GM12878 (cell line): ENCODE data around the gene UGT1A6.

Source experiments
- CBFB ChIP-seq: IDR thresholded peaks from 2 replicates; pipeline ENCODE4 v1.6.1; 2016; ENCODE audit warnings: antibody characterized with exemption, low read depth
- CTCF ChIP-seq, 3 experiments: IDR thresholded peaks in 2 of 3; conservative IDR thresholded peaks in 1 of 3; 2 replicates each; pipeline ENCODE4 v1.5.1; 2011; ENCODE audit warnings: low read depth in 3 of 3, low read length in 3 of 3, mild to moderate bottlenecking in 3 of 3, control low read depth in 2 of 3, moderate library complexity in 2 of 3, inconsistent platforms in 1 of 3, mixed read lengths in 1 of 3; ENCODE audit not compliant: control insufficient read depth in 2 of 3, insufficient read depth in 1 of 3; ENCODE audit errors: extremely low read depth in 1 of 3
- HDGF ChIP-seq: fragments of 450-650 bp; IDR thresholded peaks from 2 replicates; pipeline ENCODE4 v1.6.1; 2016; ENCODE audit warnings: antibody characterized with exemption
- IRF3 ChIP-seq: fragments of 450-650 bp; IDR thresholded peaks from 2 replicates; pipeline ENCODE4 v1.6.1; 2014; ENCODE audit warnings: mild to moderate bottlenecking
- MXI1 ChIP-seq: fragments of 150-350 bp; IDR thresholded peaks from 2 replicates; pipeline ENCODE4 v1.6.1; 2011; ENCODE audit warnings: low read depth, mild to moderate bottlenecking, inconsistent platforms, low read length, improper control_type of control experiment
- POLR2AphosphoS5 ChIP-seq: IDR thresholded peaks from 2 replicates; pipeline ENCODE4 v1.6.1; 2011; ENCODE audit warnings: mild to moderate bottlenecking, low read length, inconsistent platforms
- RAD51 ChIP-seq: fragments of 450-650 bp; IDR thresholded peaks from 2 replicates; pipeline ENCODE4 v1.6.1; 2016; ENCODE audit warnings: moderate library complexity, mild to moderate bottlenecking, inconsistent platforms
- RCOR1 ChIP-seq: conservative IDR thresholded peaks from 2 replicates; pipeline ENCODE4 v1.6.1; 2012; ENCODE audit warnings: low read depth, low read length, improper control_type of control experiment
- STAT1 ChIP-seq: fragments of 450-650 bp; conservative IDR thresholded peaks from 2 replicates; pipeline ENCODE4 v1.6.1; 2014; ENCODE audit warnings: antibody characterized with exemption, mild to moderate bottlenecking
- ZBTB33 ChIP-seq: fragments of 450-650 bp; IDR thresholded peaks from 2 replicates; pipeline ENCODE4 v1.6.1; 2017; ENCODE audit warnings: mild to moderate bottlenecking

DNA sequence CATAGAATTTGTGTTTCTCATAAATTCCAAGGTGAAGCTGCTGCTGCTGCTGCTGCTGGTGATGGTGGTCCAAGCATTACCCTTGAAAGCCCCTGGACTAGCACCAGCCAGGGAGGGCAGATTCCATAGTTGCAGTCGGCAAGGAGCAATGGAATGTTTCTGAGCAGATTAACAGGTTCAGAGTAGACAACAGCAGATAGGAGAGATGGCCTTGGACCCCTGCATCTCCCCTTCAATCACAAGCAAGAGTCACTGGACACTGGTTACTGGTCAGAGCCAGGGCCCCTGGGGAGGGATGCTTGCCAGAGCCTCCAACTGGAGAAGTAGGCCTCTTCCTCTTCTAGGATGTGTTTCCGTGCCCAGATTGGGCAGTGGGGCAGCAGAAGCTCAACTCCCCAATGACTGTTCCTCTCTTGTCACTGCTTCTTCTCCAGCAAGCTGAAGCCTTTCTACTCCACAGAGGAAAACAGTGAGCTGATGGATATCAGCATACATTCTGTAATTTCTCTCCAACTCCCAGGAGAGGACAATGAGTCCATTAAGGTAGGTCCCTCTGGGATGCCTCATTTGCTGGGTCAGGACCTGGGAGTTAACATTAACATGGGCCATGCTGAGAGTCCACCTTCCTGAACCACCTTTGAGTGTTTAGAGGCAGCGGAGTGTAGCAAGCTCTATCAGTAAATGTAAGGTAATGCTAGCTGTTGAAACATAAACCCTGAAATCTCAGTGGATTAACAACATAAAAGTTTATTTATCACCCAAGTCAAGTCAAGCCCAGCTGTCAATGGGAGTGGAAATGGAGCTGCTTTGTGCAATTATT, 120.8 kb downstream of the UGT1A6 start:
- TF ChIP-seq STAT1 (no peak), MXI1 (no peak), IRF3 (no peak), CTCF (IDR thresholded peaks at IDR 0.05 in 2 of 3, conservative IDR thresholded peaks at IDR 0.05 in 1 of 3; ENCODE audit: control insufficient read depth in 2 of 3, extremely low read depth in 1 of 3, insufficient read depth in 1 of 3, low read depth in 3 of 3, low read length in 3 of 3) (no peak), CBFB (no peak), POLR2AphosphoS5 (no peak), RCOR1 (no peak), RAD51 (no peak), ZBTB33 (no peak), HDGF (no peak)
